HTERT RPE-1 (cell line): ENCODE data around the gene EPB41L1.

ENCODE experiments used
- in situ Hi-C: fragments of 300-500 bp; cut with MboI; formaldehyde crosslinking; loops from 4 replicates; pipeline ENCODE4 v1.14.3; 2020; ENCODE audit warnings: low sequenced_read_pairs

Gene EPB41L1

GRCh38 chr20:36153204-36153603, 1.3 kb upstream of the EPB41L1 start:
- in situ Hi-C loops: no loop called here

DNA sequence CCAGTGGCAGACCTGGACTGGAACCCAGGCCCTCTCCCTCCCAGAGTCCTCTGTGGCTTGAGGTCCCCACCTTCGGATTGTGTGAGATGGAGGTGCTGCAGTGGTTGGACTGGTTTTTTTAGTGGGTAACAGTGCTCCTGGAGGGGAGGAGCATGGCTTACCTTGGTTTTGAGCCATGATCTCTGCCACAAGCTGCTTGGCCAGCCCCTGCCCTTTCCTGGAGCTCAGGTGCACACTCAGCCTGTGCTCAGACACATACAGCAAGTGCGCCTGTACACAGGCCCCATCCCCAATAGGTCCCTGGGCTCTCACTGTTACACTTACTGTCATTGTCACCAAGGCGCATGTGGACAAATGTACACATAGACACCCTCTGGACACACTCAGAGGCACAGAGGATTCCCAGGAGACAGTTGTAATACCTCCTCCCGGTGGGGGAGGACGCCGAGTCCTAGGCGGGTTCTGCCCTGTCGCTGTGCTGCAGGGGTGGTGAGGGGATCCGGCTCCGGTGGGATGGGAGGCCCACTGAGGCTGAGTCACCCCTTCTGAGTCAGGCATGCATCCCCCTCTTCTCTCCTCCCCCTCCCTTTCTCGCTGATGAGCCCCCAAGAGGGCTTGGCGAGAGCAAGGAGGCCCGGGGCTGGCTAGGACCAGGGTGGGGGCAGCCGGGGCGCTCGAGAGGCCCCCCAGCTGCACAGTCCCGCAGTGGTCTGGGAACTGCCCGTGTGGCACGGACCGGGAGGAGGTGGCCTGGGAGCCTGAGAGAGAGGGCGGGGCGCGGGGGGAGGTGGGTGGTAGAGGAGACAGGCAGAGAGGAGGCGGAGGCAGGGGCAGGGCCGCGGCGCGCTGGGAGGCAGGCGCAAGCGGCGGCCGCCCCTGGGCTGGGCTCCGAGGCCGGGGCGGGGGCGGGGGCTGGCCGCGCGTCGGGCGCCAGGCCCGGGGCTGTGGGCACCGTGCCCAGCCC, 522 bp upstream of the EPB41L1 start:
- in situ Hi-C loops: no loop called here

GRCh38 chr20:36155629-36155971, 1.1 kb downstream of the EPB41L1 start:
- in situ Hi-C loops: no loop called here

- in situ Hi-C loops: no loop called here
These were observed 1.5 kb downstream of the EPB41L1 start for GRCh38 chr20:36155991-36156390.

GRCh38 chr20:36157610-36158009, 3.1 kb downstream of the EPB41L1 start:
- in situ Hi-C loops: no loop called here

- in situ Hi-C loops: no loop called here
These were observed 3.7 kb downstream of the EPB41L1 start for GRCh38 chr20:36158160-36158741.

GRCh38 chr20:36159833-36160232, 5.3 kb downstream of the EPB41L1 start:
- in situ Hi-C loops: no loop called here

- in situ Hi-C loops: no loop called here
These were observed 7.9 kb downstream of the EPB41L1 start for GRCh38 chr20:36162272-36162966.

- in situ Hi-C loops: no loop called here
These were observed 13.5 kb downstream of the EPB41L1 start for GRCh38 chr20:36167902-36168503.

DNA sequence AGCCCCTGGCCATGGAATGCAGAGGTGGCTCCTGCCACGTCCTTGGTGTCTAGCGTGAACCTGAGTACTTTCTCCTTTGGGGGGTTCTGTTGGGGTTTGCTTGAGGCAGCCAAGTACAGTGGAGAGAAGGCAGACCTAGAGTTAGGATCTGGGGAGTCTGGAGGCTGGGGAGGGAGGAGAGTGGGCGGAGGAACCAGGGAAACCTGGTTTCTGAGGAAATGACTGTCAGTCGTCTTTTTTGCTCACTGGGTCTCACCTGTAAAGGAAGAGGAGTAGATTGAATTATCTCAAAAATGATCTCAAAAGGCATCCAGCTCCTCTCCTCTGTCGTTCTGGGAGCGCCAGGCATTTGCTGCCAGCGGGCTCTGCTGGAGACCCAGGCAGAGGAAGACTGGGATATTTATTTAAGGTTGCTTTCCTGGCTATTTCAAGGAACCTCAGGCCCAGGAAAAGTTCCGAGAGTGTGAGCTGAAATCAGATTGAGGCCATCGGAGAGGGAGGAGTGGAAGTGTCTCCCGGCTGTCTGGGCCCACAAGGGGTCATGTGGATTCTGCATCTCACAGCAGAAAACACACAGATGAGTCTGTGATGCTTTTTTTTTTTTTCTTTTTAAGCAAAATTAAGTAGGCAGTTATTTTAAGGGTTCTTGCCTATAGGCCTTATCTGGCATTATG, 16.1 kb downstream of the EPB41L1 start:
- in situ Hi-C loops: no loop called here

GRCh38 chr20:36173451-36173933, 19.0 kb downstream of the EPB41L1 start:
- in situ Hi-C loops: no loop called here

- in situ Hi-C loops: no loop called here
These were observed 20.5 kb downstream of the EPB41L1 start for GRCh38 chr20:36175016-36175415.

DNA sequence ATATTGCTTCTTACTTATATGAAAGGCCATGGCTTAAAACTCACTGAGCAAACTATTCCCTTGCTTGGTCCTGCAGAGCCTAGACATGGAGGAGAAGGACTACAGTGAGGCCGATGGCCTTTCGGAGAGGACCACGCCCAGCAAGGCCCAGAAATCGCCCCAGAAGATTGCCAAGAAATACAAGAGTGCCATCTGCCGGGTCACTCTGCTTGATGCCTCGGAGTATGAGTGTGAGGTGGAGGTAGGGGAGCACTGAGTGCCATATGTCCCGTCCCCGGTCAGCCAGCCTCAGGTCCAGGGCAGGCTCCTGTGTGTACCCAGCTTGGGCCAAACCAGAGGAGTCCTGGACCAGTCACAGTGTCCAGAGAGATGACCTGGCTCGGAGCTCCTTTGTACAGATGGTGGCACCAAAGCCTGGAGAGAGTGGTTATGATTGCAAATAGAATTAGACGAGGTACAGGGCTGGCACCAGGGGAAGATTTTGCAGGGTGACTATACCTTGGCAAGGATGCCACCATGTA, 21.0 kb downstream of the EPB41L1 start:
- in situ Hi-C loops: no loop called here

DNA sequence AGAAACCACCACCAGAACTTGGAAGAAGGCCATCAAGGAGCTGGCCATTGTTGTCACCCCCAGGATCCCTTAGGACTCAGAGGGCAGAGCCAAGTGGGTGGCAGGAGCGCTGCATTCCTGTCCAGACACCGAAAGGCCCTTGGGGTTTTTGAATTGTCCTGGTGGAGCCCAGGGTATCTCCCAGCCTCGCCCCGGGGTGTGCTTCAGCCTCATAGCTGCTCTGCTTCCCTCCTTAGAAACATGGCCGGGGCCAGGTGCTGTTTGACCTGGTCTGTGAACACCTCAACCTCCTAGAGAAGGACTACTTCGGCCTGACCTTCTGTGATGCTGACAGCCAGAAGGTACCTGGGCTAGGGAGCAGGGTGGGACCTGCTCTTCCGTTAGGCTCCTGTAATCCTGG, 23.2 kb downstream of the EPB41L1 start:
- in situ Hi-C loops: no loop called here

- in situ Hi-C loops: no loop called here
These were observed 24.8 kb downstream of the EPB41L1 start for GRCh38 chr20:36179170-36179945.

- in situ Hi-C loops: no loop called here
These were observed 25.8 kb downstream of the EPB41L1 start for GRCh38 chr20:36180323-36180722.

DNA sequence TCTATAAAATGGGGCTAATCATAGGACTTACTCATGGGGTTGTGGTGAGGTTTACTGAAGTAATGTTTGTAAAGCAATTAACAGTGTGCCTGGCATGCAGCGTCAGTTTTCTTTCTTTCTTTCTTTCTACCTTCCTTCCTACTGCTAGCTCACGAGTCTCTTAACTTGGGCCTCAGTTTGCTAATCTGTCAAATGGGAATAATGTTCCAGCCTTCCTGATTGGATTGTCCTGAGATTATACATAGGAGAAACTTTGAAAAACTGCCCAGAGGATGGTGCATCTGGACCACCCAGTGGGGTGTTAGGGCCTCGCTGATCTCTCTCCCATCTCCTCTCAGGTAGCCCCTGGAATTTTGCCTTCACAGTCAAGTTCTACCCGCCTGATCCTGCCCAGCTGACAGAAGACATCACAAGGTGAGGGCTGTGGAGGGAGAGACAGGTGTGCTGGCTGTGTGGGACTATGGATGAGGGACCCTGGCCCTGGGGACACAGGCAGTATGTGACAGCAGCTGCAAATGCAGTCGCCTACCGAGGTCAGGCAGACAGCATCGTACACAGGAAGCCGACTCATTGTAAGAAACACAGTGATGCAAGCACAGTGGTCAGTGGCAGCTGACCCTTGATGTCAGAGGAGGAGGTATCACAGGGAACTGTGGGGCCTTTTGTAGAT, 27.5 kb downstream of the EPB41L1 start:
- in situ Hi-C loops: no loop called here

DNA sequence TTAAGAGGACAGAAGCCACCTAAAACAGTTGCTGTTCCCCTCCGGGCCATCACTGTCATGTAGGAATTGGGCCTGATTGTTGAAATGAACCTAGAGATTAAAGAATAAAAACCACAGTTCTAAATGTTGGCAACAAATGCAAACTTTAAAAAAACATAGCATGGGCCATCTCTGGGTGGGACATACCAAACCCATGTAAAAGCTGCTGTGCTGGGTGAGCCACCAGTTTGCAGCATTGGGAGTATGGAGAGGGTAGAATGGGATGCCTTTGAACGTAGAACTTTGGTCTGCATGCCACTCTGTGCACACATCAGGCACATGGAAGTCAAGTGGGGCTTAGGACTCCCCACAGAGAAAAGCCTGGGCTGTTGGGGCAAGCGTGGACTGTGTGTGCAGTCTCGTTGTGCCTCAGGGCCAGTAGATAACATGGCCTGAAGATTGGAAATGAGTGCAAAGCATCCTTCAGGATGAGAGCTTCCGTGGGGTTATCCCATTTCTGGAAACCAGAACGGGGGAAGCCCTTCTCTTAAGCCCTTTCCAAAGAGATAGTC, 28.1 kb downstream of the EPB41L1 start:
- in situ Hi-C loops: no loop called here
